HG03103 (cell line): ENCODE results near the gene IFFO2.
"Not testable (repeated sequence)": the region's sequence is repeated elsewhere in the genome, so short reads cannot be mapped to it uniquely, and the experiment has no call there.

Experiments used
- ATAC-seq: cut with Tn5 transposase; IDR thresholded peaks from one replicate; pipeline ENCODE4 v1.9.1; 2021; ENCODE audit warnings: low read depth; ENCODE audit not compliant: unreplicated experiment

Gene IFFO2

GRCh38 chr1:18879791-18880309, 76.6 kb downstream of the IFFO2 start:
- no peak for ATAC-seq

DNA sequence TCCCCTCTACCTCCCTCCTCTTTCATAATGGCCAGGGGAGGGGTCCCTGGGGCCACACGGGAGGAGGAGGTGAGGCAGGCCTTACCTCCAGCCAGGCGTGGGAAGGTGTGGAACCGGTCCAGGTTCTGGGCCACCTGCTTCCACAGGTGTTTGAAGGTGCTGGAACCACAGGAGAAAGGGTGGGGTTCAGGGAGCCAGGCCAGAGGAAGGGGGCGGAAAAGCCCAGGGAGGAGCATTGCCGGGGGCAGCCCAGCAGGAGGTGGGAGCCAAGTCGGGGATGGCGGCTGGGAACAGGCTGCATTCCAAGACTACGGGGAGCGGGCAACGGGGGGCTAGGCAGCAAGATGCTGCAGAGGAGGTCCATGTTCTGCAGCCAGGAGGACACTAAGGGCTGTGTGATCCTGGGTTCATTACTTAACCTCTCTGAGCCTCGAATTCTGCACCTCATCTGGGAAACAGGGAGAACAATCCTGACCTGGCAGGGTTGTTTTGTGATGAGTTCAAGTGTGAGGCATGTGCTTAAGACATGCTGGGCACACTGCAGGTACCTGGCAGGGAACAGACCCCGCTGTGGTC, 77.2 kb downstream of the IFFO2 start:
- no peak for ATAC-seq

GRCh38 chr1:18878538-18879214, 77.8 kb downstream of the IFFO2 start:
- ATAC-seq, result no peak

DNA sequence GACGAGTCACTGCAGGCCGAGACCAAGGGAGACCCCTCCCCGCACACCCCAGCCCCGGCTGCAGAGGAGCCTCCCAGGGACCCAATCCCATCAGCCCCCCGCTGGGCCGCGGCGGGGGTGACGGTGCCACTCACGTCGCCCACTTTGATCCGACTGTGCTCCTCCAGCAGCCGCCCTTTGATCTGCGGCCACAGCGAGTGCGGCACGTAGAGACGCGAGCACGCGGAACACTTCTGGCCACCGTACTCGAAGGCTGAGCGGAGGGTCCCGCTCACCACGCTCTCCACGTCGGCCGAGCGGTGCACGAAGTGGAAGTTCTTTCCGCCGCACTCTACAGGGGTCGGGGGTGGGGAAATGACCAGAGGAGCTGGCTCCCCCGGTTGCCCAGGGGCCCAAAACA, 79.2 kb downstream of the IFFO2 start:
- no peak for ATAC-seq

DNA sequence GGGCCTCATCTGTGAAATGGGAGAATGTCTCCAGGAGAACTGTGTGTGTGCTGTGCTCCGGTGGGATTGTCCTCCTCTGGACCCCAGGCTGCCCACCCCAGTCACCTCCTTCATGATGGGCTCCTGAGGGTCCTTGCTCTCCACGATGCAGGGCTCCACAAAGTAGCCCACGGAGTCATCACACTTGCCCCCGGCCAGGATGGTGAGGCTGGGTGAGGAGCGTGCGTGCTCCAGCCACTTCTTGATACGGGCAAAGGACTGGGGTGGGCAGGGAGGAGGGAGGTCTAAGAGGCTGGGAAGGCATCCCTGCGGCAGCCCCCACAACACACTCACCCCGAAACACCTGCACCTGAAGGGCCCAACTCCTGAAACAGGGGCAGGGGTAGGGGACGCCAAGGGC, 80.3 kb downstream of the IFFO2 start:
- ATAC-seq, result no peak

DNA sequence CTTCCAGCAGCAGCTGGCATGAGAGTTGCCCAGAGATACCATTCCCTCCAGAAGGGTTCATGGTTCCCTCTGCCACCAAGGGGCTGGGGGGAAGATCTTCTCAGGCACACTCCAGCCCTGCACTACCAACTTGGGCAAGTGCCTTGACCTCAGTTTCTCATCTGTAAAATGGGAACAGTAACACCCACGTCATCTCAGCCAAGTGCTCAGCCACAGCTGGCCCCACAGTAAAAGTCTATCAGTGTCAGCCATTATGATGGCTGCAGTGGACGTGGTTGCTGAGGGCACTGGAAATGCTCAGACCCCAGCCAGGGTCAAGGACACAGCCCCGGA, 80.7 kb downstream of the IFFO2 start:
- ATAC-seq, result no peak

DNA sequence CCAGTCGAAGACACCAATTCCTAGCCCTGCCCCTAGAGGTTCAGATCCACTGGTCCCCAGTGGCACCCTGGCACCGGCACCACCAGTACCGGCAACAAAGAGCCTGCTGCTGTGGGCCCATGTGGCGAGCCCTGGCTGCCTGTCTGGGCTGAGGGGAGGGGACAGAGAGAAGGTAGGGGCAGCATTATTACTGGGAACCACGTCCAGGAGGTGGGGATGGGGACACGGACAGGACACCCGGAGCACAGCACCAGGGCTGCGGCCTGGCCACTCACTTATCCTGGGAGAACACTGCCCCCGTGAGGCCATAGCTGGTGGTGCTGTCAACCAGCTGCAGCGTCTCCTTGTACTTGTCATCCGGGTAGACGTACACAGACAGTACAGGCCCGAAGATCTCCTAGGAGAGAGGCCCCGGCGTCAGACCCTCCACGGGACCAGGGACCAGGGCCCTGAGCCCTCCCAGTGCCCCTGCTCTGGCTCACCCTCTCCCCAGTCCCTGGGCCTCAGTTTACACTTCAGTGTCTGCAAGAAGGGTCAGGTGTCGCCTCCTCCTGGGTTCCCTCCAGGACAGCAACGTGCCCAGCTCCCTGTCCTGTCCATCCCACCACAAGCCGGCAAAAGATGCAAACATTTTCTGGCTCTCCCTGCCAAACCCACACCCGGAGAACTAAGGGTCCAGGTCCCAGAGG, 81.2 kb downstream of the IFFO2 start:
- ATAC-seq, result no peak

GRCh38 chr1:18874600-18874999, 81.9 kb downstream of the IFFO2 start:
- ATAC-seq, result no peak

DNA sequence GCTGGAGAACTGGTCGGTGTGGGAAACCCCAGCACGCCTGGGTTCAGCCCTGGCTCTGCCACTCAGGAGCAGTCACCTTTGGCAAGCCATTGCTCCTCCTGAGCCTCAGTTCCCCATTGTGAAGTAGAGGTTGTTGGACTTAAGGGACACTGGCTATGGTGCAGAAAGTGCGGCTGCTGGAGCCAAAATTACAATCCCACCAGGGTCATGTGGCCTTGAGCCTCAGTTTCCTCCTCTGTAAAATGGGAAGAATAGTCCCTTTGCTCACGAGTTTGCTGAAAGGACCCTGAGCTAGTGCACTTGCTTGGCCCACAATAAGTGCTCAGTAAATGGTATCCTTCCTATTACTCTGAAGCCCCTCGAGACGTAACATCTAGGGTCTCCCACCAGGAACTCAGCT, 82.4 kb downstream of the IFFO2 start:
- ATAC-seq, result no peak

- no peak for ATAC-seq
Measured at GRCh38 chr1:18872071-18872611, 84.3 kb downstream of the IFFO2 start.

GRCh38 chr1:18871401-18872070, 84.9 kb downstream of the IFFO2 start:
- ATAC-seq, result no peak

- ATAC-seq, result no peak
Measured at GRCh38 chr1:18870957-18871356, 85.5 kb downstream of the IFFO2 start.

GRCh38 chr1:18870595-18870865, 85.9 kb downstream of the IFFO2 start:
- not testable (repeated sequence) for ATAC-seq

DNA sequence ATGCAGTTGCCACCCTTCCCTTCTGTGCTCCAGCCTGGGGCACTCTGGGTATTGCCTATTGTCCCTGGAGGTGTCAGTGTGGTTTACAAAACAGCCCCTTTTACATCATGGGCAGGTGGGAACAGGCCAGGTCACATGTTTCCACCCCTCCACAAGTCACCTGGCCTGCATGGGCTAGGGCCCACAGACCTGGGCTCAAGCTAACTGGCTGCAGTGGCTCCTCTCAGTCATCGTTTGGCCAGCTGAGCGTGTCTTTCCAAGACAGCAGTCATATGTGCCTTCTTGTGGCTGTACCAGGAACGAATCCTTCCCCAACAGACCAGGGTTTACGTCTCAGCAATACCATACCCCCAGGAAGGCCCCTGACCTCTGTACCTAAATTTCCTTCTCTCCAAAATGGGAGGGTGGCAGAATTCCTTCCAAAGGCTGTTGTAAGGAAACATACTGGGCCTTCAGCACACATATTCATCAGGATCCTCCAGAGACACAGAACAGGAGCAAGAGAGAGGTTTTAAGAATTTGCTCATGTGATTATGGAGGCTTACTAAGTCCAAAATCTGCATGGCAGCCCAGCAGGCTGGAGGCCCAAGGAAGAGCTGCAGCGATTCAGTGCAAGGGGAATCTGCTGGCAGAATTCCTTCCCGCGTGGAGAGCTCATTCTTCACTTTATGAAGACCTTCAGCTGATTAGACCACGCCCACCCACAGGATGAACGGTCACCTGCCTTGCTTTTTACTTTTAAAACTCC, 86.5 kb downstream of the IFFO2 start:
- ATAC-seq, result no peak

- no peak for ATAC-seq
Measured at GRCh38 chr1:18868801-18869424, 87.6 kb downstream of the IFFO2 start.

DNA sequence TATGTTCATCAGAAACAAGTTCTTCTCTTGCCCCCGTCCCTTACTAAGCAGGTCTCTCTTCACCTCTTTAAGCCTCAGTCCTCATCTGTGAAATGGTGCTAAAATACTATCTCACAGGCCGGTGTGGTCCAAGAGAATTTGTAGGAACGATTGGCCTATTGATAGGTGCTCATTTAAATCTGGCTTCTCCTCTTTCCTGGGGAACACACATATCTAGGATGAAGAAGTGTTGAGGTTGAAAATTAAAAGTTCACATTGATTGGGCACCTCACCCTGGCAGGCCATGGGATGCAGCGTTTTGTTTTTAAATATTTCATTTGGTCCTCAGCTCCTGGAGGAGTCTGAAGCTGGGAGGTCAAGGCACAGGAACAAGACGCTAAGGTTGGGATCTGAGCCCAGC, 88.1 kb downstream of the IFFO2 start:
- no peak for ATAC-seq

- ATAC-seq, result no peak
Measured at GRCh38 chr1:18866846-18867245, 89.6 kb downstream of the IFFO2 start.

DNA sequence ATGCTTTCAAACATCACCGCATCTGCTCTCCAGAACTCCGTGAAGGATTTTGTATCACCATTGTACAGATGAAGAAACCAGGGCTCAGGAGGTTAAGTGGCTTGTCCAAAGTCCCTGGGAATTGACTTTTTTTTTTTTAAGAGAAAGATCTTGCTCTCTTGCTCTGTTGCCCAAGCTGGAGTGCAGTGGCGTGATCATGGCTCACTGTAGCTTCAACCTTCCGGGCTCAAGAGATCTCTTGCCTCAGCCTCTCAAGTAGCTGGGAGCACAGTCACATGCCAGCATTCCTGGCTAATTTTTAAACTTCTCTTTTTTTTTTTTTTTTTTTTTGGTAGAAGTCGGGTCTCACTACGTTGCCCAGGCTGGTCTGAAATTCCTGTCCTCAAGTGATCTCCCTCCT, 90.2 kb downstream of the IFFO2 start:
- no peak for ATAC-seq

DNA sequence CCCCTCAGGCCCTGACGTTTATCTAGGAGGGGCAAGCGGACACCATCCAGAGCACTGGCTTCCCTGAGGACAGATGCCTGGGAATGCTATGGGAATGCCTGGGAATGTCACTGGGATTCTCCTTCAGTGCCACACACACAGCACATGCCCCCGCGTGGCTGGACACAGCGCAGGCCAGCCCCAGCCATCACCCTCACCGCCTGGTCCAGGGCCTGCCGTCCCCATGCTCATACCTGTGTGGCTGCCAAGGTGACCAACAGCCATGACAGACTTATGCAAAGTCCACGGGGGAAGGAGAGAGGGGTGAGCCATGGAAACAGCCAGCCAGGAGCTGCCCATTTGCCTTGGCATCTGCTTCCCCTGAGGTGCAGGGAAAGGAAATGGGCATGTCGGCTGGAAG, 91.3 kb downstream of the IFFO2 start:
- ATAC-seq, result no peak

GRCh38 chr1:18861590-18861989, 94.9 kb downstream of the IFFO2 start:
- no peak for ATAC-seq
